ENCODE measurements around the gene KDF1.

GRCh38 chr1:26950602-26951001 lies 9.7 kb downstream of the KDF1 start:
- no peak for TF ChIP-seq CTCF (conservative IDR thresholded peaks at IDR 0.05; ENCODE audit: low read depth in 2 of 2)
- TF ChIP-seq EZH2 (IDR thresholded peaks at IDR 0.05; ENCODE audit: low read depth, unreplicated experiment), result no peak
- TF ChIP-seq EZH2phosphoT487 (IDR thresholded peaks at IDR 0.05; ENCODE audit: unreplicated experiment), result no peak
- no peak for TF ChIP-seq CREB1 (CRISPR knock-in tag; IDR thresholded peaks at IDR 0.05; ENCODE audit: low read depth)
- no peak for TF ChIP-seq POLR2AphosphoS5 (IDR thresholded peaks at IDR 0.05; ENCODE audit: low read depth)
- no peak for TF ChIP-seq REST (IDR thresholded peaks at IDR 0.05; ENCODE audit: unreplicated experiment)
- no peak for TF ChIP-seq STAT1 (IDR thresholded peaks at IDR 0.05; ENCODE audit: unreplicated experiment)
